IPS DF 4.7 (cell line): ENCODE measurements around the gene ANO4.

Experiments
- DNase-seq: peaks from one replicate; pipeline ENCODE4 v3.0.0-alpha.2; 2013; ENCODE audit warnings: low spot score; ENCODE audit errors: extremely low read depth

ANO4 gene

DNA sequence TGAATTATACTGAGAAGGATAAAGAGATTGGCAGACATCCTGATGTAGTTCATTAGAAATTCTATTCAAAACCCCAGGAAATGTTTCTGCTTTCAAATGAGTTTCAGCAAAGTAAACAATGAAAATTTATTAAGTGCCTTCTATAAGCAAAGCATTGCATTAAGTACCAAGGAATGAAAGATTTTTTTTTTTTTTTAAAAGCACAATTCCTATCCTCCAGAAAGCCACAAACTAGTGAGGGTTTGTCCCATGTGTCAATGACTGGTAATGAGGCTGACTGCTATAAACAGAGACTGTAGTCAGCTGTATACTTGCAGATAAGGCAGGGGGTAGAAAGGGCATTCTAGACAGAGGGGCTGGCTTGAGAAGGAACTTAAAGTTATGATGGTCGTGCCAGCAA is 6.7 kb downstream of the ANO4 start:
- DNase-seq = no peak

DNA sequence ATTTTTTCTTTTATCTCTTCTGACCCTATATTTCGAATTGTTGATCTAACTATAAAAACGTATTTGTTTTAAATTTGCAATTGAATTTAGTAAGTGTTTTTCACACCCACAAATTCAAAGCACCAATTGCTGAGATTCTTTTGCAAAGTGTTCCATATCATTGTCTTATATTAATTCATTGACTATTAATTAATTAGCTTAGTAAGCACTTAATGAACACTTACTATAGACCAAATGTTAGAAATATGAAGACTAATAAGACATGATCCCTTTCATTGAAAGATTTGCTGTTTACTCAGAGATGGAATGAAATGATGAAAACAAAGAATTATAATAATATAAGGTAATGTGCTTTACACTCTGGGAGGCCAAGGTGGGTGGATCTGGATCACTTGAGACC is 14.2 kb downstream of the ANO4 start:
- no peak for DNase-seq

DNA sequence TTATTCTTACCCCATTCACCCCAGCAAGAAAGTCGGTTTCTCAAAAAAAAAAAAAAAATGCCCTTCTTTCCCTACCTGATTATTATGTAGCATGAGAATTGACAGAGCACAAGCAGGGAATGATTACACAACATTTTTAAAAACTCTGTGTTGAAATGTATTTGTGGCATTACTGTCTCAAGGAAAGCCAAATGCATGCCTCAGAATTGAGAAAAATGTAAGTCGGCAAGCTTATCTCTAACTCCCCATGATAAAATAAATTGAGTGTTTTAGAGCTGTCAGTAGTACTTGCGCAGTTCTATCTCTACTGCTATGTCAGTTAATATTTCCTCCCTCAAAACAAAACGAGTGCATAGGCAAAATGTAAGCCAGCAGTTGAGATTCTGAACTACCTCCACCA is 25.7 kb downstream of the ANO4 start:
- DNase-seq = no peak

DNA sequence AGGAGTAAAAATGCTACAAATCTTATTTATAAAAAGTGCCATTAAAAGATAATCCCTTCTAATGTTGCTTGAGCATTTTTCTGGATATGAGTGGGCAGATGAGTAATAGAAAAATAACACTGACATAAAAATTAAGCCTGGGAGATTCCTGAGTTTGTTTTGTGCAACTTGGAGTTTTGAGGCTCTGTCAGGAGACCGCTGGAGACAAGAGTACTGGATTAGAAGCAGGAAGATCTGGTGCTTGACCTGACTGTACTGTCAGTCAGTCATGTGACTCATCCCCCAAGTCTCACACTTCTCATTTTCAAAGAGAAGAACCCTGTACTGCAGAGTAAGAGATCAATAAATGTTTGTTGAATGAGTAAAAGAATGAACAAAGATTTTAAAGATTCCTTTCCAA is 29.4 kb downstream of the ANO4 start:
- DNase-seq = no peak

- no peak for DNase-seq
These were observed 29.9 kb downstream of the ANO4 start for GRCh38 chr12:100824476-100824875.

DNA sequence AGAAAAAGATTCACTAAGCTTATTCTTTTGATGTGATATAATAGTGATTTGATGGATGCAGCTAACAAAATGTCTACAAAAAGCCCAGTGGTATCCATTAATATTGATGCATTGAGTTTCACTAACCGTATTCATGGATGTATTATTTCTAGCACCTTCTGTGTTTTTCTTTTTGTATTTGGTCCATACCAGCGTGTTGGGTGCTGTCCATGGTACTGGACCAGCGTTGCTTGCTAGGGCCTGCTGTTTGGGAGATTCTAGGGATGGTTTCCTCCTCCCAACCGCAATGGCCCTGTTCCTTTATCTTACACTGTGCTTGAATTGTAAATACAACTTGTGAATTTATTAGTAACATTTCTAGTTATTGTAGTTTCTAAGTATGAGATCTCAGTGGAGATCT is 31.7 kb downstream of the ANO4 start:
- no peak for DNase-seq

GRCh38 chr12:100827901-100828520 is 33.4 kb downstream of the ANO4 start:
- DNase-seq = no peak

DNA sequence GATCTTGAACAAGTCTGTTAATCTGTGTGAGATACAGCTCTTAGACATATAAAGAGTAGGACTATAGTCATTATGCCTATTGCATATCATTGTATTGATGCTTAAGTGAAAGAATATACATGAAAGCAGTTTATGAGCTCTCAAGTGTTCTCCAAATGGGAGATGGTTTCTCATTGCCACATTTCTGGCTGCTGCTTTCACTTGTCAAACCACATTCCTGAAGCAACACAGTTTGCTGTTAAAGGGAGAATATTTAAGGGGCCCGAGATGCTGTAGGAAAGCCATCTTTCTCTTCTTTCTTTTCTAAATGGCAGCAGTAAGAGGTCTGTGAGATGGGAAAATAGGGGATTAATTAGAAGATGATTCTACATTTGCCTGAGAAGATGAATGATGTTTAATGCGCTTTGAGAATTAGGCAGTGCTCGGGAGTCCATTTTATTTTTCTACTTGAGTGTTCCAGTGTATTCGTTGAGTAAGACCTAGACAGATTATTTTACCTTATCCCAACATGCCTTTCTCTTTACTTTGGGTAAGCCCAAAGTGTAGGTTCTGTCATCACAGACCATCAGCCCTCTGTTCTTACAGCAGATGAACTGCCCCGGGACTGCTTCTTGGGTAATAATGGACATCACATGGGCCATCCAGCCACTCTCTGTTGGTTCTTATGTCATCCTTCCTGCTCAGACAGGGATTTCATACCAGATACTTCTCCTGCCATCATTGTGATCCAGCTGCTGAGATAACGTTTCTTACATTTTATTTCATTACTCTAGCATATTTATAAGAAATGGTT is 35.6 kb downstream of the ANO4 start:
- no peak for DNase-seq

DNA sequence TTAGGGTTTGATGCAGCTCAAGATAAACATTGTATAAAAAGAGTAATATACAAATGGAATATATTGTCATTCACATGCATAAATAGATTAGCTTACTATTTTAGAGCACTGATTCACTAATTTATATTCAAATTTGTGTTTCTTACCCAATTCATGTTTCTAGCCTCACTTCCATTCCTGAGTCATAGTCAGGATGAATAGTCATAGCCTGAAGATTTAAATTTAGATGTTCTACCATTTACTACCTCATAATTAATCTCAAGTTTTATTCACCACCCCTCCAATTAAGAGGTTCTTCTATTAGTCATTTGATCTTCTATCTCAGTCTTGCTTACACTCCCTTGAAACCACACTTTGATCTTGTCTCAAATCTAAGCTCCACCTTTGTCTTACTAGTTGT is 38.7 kb downstream of the ANO4 start:
- DNase-seq = no peak

DNA sequence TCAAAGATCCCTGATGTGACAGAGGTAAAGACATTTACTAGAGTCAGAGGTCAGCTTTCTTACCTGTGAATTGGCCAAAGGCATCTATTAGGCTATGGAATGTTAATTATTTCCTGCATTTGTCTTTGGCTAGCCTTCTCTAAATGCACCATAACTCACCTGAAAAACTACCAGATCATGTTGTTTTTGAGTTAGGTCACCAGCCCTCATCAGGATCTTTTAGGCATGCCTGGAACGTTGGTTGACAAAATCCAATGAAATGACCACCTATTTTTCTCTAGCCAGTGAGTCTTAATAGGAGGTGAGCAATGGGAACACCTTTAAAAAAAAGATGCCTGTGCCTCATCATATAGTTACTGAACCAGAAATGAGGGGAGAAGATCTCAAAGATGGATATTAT is 46.2 kb downstream of the ANO4 start:
- no peak for DNase-seq

DNA sequence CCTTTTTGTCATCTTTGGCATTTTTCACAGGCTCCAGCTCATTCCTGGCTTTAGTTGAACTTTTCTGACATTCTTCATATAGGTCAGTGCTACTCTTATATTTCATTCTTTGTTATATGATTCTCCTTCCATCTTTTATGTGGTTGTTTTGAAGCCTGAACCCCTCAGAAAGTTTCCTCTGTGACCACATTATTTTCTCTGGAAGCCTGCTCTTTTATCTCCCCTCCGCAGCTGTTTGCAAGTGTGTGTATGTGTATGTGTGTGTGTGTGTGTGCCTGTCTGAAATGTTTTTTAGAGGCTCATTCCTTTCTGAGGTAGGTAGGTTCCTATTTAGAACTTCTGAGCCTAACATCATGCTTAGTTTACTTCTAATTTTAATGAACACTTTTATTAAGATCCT is 47.6 kb downstream of the ANO4 start:
- DNase-seq = no peak

- DNase-seq = no peak
These were observed 48.5 kb downstream of the ANO4 start for GRCh38 chr12:100843061-100843460.

GRCh38 chr12:100845095-100845494 is 50.5 kb downstream of the ANO4 start:
- DNase-seq = no peak

- DNase-seq = no peak
These were observed 57.1 kb downstream of the ANO4 start for GRCh38 chr12:100851637-100852036.

DNA sequence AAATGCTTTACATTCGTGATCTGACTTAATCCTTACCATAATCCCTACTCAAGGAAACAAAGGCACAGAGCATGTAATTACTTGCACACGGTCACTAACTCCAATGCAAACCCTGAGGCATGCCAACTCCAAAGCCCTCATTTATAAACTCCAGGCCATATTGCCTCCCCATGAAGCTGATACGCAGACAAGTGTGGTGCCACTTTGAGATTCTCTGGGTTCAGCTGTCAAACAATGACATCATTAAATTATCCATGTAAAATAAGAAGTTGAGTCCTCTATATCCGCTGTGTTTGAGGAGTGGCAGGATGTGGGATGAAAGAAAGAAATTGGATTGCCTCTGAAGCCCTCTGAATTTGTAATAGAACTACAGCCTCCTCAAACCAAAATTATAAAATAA is 62.8 kb downstream of the ANO4 start:
- no peak for DNase-seq

GRCh38 chr12:100857971-100858370 is 63.4 kb downstream of the ANO4 start:
- DNase-seq = no peak

GRCh38 chr12:100858656-100859055 is 64.1 kb downstream of the ANO4 start:
- no peak for DNase-seq

DNA sequence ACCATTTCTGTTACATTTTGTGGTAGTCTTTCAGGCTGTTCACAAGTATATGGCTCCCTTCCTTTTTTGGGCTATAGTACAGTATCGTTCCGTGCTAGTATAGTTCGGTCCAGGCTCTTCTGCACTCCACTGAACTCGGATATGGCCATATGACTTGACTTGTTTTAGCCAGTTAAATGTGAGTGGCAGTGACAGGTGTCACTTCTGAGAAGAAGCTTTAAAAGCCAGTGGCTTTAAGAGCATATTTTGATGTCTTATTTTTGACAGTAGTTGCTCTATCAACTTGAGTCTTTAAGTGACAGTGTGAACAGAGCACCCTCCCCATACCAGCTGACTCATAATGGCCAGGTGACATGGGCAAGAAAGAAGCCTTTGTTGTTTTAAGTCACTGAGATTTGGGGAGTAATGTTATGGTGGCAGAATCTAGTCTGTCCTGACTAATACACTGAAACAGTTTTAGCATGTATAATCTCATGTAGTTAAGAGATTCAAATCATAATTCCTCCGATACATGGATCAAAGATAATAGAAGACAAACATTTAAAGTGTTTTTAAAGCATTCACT is 64.6 kb downstream of the ANO4 start:
- no peak for DNase-seq

DNA sequence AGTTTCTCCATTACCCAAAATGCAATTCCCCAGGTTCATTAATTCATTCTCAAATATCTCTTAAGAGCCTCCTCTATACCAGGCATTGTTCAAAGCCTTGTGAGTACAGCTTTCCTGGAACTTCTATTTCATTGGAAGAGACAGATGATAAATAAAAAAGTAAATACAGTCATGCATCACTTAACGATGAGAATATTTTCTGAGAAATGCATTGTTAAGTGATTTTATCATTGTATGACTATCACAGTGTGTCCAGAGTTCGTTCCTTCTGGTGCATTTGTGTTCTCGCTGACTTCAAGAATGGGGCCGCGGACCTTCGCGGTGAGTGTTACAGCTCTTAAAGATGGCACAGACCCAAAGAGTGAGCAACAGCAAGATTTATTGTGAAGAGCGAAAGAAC is 66.0 kb downstream of the ANO4 start:
- DNase-seq = no peak

DNA sequence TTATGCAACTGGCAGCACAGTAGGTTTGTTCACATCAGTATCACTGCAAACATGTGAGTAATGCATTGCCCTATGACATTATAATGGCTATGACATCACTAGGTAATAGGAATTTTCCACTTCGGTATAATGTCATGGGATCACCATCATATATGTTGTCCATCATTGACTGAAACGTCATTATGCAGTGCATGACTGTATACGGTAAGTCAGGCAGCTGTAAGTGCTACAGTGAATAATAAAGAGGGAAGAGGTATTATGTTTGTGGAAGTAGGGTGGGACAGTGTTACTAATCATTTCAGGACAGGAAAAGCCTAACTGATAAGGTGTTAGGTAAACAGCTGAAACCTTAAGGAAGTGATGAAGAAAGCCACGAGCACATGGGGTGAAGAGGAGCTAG is 68.1 kb downstream of the ANO4 start:
- DNase-seq = no peak

GRCh38 chr12:100864366-100864765 is 69.8 kb downstream of the ANO4 start:
- DNase-seq = no peak

DNA sequence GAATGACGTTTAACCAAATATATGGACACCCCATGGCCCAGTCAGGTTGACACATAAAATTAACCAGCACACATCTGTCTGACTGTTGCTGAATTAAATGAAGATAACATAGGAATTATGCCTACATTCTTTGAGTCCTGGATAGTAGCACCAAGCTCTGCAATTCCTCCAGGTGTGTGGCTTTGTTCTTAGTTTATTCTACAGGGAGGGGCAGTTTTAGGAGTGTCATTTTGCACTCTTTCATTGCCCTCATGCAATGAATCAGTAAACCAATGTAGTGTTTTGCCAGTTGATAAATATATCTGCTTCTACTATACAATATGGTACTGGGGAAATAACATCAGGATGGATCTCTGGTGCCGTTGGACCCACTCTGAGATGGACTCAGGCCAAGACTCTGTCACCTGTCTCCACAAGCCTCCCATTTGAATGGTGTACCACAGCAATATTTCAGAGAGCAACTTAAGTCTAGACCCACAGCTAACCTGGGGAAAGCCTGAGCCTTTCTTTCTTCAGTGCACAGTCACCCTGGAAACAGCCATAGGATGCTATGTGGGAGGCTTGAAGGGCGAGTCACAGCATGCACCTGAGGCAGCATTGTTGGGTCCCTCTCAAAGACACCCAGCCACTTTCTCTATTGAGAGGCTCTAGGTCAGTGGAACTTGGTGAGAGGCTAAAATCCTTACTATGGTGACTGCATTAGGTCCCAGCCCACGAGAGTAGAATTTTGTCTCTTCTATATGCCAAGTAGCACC is 73.2 kb downstream of the ANO4 start:
- no peak for DNase-seq
